Inflammatory macrophage (primary cell): ENCODE results near the gene PIGBOS1.
A peak's percentile ranks its signal among the peaks of the same experiment; 100 is the strongest.
"Not testable (repeated sequence)": the region's sequence is repeated elsewhere in the genome, so short reads cannot be mapped to it uniquely, and the experiment has no call there.

Source experiments
- DNase-seq, 2 donors: peaks; one replicate each; pipeline ENCODE4 v3.0.0-alpha.2; 2020 to 2022
- total RNA-seq, 18 experiments: gene quantifications; one replicate each; lab custom pipeline; 2026; ENCODE audit warnings: mixed read lengths in 6 of 18, inconsistent platforms in 2 of 18; lab: John Stamatoyannopoulos, UW

The PIGBOS1 gene
- total RNA-seq = 1.3 to 9.6 (median 4.8) reads per million in 18 experiments

GRCh38 chr15:55318588-55319494 is at the start of gene PIGBOS1, which contains the start of gene PIGB:
TSS of gene PIGBOS1 (minus strand) at chr15:55319123. CDS start at chr15:55317792, 1,331 bp downstream.
TSS of gene PIGB (plus strand) at chr15:55319222. CDS start at chr15:55319251, 29 bp downstream.
- peak; percentile 87 to 92 for DNase-seq

GRCh38 chr15:55366981-55367380 is 48.1 kb upstream of the PIGBOS1 start:
- DNase-seq = peak; percentile 39 to 80

GRCh38 chr15:55362641-55363040 is 43.7 kb upstream of the PIGBOS1 start:
- no peak for DNase-seq

GRCh38 chr15:55361048-55361447 is 42.1 kb upstream of the PIGBOS1 start:
- no peak for DNase-seq

- DNase-seq = no peak
Observed at GRCh38 chr15:55360256-55360655, 41.3 kb upstream of the PIGBOS1 start.

- no peak for DNase-seq
Observed at GRCh38 chr15:55358471-55358870, 39.5 kb upstream of the PIGBOS1 start.

GRCh38 chr15:55357774-55358173 is 38.9 kb upstream of the PIGBOS1 start:
- no peak for DNase-seq

GRCh38 chr15:55356985-55357585 is 38.2 kb upstream of the PIGBOS1 start:
- DNase-seq = no peak

GRCh38 chr15:55353025-55353424 is 34.1 kb upstream of the PIGBOS1 start:
- no peak for DNase-seq

- DNase-seq = no peak
Observed at GRCh38 chr15:55349282-55349681, 30.4 kb upstream of the PIGBOS1 start.

GRCh38 chr15:55348281-55348778 is 29.4 kb upstream of the PIGBOS1 start:
- DNase-seq = no peak

- no peak for DNase-seq
Observed at GRCh38 chr15:55344206-55344605, 25.3 kb upstream of the PIGBOS1 start.

- DNase-seq = no peak
Observed at GRCh38 chr15:55343168-55343567, 24.2 kb upstream of the PIGBOS1 start.

- DNase-seq = no peak
Observed at GRCh38 chr15:55337160-55337559, 18.2 kb upstream of the PIGBOS1 start.

GRCh38 chr15:55334997-55335396 is 16.1 kb upstream of the PIGBOS1 start:
- peak; percentile 37 to 74 for DNase-seq

GRCh38 chr15:55334371-55334770 is 15.4 kb upstream of the PIGBOS1 start:
- DNase-seq = no peak

GRCh38 chr15:55327387-55327786 is 8.5 kb upstream of the PIGBOS1 start:
- DNase-seq = peak; percentile 45 to 78

GRCh38 chr15:55322467-55322866 is 3.5 kb upstream of the PIGBOS1 start:
- DNase-seq = peak in 1 of 2 donors; percentile 37

GRCh38 chr15:55320963-55321362 is 2.0 kb upstream of the PIGBOS1 start:
- no peak for DNase-seq

- DNase-seq = no peak
Observed at GRCh38 chr15:55320238-55320550, 1.3 kb upstream of the PIGBOS1 start.

- DNase-seq = peak; percentile 43 to 50
Observed at GRCh38 chr15:55319537-55320237, 764 bp upstream of the PIGBOS1 start.

- DNase-seq = not testable (repeated sequence)
Observed at GRCh38 chr15:55302801-55303200, 16.1 kb downstream of the PIGBOS1 start.

- no peak for DNase-seq
Observed at GRCh38 chr15:55297315-55297714, 21.6 kb downstream of the PIGBOS1 start.
